Coronary artery (tissue), 2 donors: ENCODE results near the gene RPL36A.

ENCODE experiments used
- DNase-seq: peaks from one replicate; pipeline ENCODE4 v3.0.0-alpha.2; 2017; ENCODE audit warnings: low spot score
- H3K27ac ChIP-seq, 2 donors: fragments of 200-600 bp; sonication (generic); one replicate each; pipeline ENCODE4 v1.5.1; 2016 to 2019
- H3K4me3 ChIP-seq: fragments of 200-600 bp; sonication (generic); 2 replicates; pipeline ENCODE4 v1.5.1; 2016; ENCODE audit warnings: mild to moderate bottlenecking, moderate library complexity
- CTCF ChIP-seq: fragments of 200-600 bp; sonication (generic); IDR thresholded peaks from one replicate; pipeline ENCODE4 v1.5.1; 2019; ENCODE audit warnings: antibody characterized with exemption

RPL36A gene

GRCh38 chrX:101377547-101377946, 13.3 kb upstream of the RPL36A start:
- no peak overlapping the region for H3K4me3 ChIP-seq
- TF ChIP-seq CTCF: no peak
- H3K27ac ChIP-seq: no peak overlapping the region
- no peak for DNase-seq

GRCh38 chrX:101383679-101384205, 7.1 kb upstream of the RPL36A start:
- Histone ChIP-seq H3K4me3 (no peak overlapping the region), H3K27ac (no peak overlapping the region)
- no peak for DNase-seq
- no peak for TF ChIP-seq CTCF

- no peak for TF ChIP-seq CTCF
- Histone ChIP-seq H3K4me3 (peak overlapping the region; percentile 28), H3K27ac (no peak overlapping the region)
- no peak for DNase-seq
These were observed 5.7 kb upstream of the RPL36A start for GRCh38 chrX:101385026-101385684.

- DNase-seq: no peak
- Histone ChIP-seq H3K4me3 (peak within 1 kb of the TSS; percentile 28), H3K27ac (peak within 1 kb of the TSS in 1 of 2 donors; percentile 22)
- TF ChIP-seq CTCF: no peak
These were observed 4.8 kb upstream of the RPL36A start, which contains the start of gene BTK for GRCh38 chrX:101385795-101386541. Gene BTK (minus strand): TSS chrX:101386191. CDS start chrX:101375284, 10,907 bp downstream.

GRCh38 chrX:101386542-101386885, 4.3 kb upstream of the RPL36A start:
- Histone ChIP-seq H3K27ac (no peak overlapping the region), H3K4me3 (no peak overlapping the region)
- no peak for DNase-seq
- no peak for TF ChIP-seq CTCF

GRCh38 chrX:101388604-101389003, 2.2 kb upstream of the RPL36A start:
- Histone ChIP-seq H3K4me3 (no peak overlapping the region), H3K27ac (no peak overlapping the region)
- DNase-seq: no peak
- no peak for TF ChIP-seq CTCF
